HG03432 (cell line): ENCODE data around the gene DHX34.
"Not testable (repeated sequence)": the region's sequence is repeated elsewhere in the genome, so short reads cannot be mapped to it uniquely, and the experiment has no call there.

Source experiments
- ATAC-seq: cut with Tn5 transposase; IDR thresholded peaks from one replicate; pipeline ENCODE4 v1.9.1; 2021; ENCODE audit warnings: mild to moderate bottlenecking, moderate library complexity; ENCODE audit not compliant: unreplicated experiment

DHX34 gene

DNA sequence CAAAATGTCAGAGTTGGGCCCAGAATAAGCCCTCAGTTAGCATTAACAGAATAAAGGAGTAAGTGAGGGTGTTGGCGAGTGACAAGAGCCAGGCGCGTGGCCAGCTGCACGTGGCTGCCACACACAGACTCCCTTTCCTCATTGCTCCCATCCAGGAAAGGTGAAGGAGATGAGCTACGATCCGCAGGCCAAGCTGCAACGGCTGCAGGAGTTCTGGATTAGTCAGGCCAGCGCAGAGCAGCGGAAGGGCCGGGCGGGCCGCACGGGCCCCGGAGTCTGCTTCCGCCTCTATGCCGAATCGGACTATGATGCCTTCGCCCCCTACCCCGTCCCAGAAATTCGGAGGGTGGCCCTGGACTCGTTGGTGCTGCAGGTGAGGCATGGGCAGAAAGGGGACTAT, 13.2 kb downstream of the DHX34 start:
- ATAC-seq: no peak

DNA sequence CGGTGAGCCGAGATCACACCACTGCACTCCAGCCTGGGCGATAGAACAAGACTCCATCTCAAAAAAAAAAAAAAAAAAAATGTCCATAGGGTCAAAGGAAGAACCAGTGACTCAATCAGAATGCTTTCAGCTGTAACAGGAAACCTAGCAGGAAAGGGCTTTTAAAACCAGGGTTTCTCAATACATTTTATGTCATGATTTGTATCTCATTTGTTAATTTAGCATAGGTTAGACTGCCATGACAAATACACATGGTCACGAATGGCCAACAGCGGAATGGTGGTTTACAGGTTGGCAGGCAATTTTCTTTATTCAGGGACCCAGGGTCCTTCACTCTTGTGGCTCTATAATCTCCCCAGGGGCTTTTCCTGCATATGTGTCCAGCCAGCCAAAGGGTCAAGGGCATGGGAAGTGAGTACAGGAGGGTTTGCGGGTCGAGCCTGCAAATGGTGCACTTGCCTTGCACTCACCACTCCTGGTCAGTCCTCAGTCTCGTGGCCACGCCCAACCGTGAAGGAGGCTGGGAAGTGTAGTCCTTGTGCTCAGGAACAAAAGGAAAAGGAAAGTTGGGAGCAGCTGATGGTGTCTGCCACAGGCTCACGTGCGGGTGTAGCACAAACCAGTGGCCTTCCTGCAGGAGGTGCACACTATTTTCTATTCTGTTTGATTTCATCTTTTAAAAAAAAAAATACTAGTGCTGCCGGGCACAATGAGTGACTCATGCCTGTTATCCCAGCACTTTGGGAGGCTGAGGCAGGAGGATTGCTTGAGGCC, 14.8 kb downstream of the DHX34 start:
- ATAC-seq: no peak

DNA sequence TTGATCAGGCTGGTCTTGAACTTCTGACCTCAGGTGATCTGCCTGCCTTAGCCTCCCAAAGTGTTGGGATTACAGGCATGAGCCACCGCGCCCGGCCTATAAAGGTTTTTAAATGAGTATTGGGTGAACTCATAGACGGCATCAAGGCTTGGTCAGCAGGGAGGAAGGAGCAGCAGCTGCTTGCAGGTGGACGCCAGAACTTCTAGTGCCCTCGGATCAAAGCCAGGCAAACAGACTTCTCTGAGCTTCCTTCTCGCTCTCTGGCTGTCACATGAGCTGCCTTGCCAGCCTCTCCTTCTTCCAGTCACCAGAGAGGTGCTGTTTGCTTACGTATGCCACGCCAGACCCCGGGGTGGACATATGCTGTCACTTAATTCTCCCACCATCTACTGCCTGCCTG, 16.3 kb downstream of the DHX34 start:
- ATAC-seq: not testable (repeated sequence)

- ATAC-seq: no peak
These were observed 21.0 kb downstream of the DHX34 start for GRCh38 chr19:47370045-47370611.

- no peak for ATAC-seq
These were observed 22.1 kb downstream of the DHX34 start for GRCh38 chr19:47371261-47371660.

DNA sequence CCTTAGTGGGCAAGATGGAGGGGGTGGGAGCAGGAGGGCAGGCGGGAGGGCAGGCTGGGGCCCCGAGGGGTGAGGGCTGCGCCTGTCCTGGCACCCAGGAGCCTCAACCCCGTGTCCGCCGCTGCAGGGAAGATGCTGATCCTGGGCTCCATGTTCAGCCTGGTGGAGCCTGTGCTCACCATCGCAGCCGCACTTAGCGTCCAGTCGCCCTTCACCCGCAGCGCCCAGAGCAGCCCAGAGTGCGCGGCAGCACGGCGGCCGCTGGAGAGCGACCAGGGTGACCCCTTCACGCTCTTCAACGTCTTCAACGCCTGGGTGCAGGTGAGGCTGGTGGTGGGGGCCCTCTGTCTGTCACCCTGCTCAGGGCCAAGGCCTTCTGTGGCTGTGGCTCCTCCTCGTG, 23.5 kb downstream of the DHX34 start:
- no peak for ATAC-seq

DNA sequence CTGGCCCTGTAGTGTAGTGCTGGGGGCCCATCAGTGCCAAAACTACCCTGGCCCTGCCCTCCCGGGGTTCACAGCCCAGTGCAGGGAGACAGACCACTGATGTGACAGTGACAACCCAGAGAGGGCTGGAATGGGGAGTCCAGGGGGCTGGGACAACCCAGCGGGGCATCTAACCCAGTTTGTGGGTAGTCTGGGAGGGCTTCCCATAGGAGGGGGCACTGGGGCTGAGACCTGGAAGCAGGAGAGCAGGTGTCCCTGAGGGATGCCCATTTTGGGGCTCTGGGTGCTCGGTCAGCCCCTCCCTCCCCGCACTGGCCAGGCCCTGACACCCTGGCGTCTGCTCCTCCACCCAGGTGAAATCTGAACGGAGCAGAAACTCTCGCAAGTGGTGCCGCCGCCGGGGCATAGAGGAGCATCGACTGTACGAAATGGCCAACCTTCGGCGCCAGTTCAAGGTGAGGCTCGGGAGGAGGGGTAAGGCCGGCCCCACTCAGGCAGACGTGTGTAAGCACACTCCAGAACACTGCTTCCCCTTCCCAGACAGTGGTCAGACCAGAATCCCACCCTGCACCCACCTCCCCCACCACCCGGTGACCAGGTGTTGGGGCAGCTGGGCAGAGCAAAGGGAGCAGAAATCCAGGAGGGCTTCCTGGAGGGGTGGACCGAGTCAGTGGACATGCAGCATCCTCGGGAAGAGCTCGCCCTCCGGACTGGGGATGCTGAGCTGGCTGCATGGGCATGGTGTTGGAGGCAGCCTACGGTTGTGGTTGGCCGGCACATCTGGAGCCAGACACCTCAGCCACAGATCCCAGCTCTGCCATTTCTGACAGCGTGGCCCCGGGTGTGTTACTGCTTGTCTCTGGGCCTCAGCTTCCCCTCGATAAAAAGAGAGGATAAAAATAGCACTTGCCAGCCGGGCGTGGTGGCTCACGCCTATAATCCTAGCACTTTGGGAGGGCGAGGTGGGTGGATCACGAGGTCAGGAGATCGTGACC, 24.4 kb downstream of the DHX34 start:
- no peak for ATAC-seq

GRCh38 chr19:47374876-47375693, 26.0 kb downstream of the DHX34 start:
- ATAC-seq: no peak

DNA sequence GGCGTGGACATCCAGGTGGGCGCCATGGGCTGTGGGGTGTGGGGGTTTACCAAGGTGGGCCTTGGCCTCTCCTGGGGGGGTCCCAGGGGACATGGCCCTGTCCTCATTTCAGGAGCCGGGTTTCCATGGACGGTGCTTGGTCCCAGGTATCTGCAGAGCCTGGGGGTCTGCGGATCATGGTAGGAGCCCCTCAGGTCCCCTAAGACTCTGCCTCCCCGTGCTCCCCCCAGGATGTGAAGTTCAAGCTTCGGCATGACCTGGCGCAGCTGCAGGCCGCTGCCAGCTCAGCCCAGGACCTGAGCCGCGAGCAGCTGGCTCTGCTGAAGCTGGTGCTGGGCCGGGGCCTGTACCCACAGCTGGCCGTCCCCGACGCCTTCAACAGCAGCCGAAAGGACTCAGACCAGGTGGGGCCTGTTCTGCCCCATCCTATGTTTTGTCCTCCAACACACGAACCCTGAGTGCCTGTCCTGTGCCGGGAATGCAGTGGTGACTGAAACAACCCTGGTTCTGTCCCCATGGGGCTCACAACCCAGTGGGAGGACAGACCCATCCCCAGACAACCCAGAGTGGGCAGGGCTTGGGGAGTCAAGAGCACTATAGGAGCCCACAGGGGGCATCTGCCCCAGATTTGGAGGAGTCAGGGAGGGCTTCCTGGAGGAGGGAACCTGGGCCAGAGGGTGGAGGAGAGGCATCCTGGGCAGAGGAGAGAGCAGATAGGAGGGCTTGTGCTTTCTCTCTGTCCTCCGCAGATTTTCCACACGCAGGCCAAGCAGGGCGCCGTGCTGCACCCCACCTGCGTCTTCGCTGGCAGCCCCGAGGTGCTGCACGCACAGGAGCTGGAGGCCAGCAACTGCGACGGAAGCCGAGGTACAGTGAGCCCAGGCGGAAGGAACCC, 26.8 kb downstream of the DHX34 start:
- no peak for ATAC-seq

GRCh38 chr19:47376589-47377144, 27.6 kb downstream of the DHX34 start:
- no peak for ATAC-seq

- ATAC-seq: no peak
These were observed 28.1 kb downstream of the DHX34 start for GRCh38 chr19:47377208-47377701.

DNA sequence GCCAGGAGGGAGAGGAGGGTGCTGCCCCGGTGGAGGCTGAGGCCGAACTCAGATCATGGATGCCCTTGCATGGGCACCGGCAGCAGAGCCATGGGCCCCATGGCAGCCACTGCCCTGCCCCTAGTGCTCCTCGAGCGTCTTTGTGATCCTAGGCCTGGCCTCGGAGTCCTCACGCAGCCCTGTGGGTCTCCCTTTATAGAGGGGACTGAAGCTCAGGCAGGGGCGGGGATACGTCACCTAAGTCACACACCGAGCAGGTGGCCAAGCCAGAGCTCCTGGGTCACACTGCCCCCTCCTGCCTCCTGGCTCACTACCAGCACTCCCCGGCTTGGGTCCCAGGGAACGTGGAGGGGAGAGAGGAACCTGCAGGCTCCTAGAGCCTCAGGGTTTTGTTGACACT, 28.7 kb downstream of the DHX34 start:
- no peak for ATAC-seq

GRCh38 chr19:47378246-47378645, 29.1 kb downstream of the DHX34 start:
- no peak for ATAC-seq

- no peak for ATAC-seq
These were observed 30.3 kb downstream of the DHX34 start for GRCh38 chr19:47379381-47379938.

DNA sequence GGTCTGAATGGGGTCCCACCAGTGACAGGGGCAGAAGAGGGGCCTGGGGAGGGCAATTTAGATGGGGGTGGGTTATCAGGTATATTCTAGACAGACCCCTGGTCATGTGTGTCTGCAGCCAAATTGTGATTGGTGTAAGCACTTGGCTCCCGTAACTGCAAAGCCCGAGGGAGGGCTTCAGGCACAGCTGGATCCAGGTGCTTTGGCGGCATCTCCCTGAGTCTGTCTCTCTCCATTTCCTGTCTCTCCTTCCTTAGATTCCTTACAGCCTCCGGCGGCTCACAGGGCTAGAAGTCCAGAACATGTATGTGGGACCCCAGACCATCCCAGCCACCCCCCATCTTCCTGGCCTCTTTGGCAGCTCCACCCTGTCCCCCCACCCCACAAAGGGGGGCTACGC, 31.4 kb downstream of the DHX34 start:
- no peak for ATAC-seq

GRCh38 chr19:47381121-47381520, 32.0 kb downstream of the DHX34 start:
- no peak for ATAC-seq

DNA sequence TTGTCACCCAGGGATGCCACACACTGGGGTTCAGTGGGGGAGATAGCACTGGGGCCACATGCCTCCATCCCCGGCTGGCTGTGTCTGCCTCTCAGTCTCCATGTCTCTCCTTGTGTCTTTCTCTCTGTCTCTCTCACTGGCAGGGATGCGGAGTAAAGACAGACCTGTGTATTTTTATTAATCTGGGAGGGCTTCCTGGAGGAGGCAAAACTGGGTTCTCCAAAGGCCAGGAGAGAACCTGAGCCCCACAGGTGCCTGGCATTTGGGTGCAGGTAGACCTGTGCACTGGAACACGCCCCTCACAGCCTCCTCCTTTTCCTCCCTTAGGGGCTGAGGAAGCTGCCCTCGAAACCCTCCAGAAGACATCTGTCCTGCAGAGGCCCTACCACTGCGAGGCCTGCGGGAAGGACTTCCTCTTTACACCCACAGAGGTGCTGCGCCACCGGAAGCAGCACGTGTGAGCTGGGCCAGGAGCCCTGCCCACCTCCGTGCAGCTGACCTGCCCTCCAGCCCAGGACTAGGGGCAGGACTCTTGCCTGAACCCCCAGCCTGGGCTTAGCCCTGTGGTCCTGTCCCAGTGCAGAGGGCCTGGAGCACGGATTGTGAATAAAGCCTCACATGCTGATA, 32.7 kb downstream of the DHX34 start:
- ATAC-seq: no peak

- not testable (repeated sequence) for ATAC-seq
These were observed 34.8 kb downstream of the DHX34 start for GRCh38 chr19:47383890-47384289.
